Measurements from ENCODE around the gene TTC9. TPM values are rescaled to one million over a fixed set of nuclear protein-coding genes. Genes with fewer than 3 reads are reported as not detected.

TTC9 gene
- total and polyA plus RNA-seq, 4 donors, result 0.09 to 0.98 (median 0.45) TPM

DNA sequence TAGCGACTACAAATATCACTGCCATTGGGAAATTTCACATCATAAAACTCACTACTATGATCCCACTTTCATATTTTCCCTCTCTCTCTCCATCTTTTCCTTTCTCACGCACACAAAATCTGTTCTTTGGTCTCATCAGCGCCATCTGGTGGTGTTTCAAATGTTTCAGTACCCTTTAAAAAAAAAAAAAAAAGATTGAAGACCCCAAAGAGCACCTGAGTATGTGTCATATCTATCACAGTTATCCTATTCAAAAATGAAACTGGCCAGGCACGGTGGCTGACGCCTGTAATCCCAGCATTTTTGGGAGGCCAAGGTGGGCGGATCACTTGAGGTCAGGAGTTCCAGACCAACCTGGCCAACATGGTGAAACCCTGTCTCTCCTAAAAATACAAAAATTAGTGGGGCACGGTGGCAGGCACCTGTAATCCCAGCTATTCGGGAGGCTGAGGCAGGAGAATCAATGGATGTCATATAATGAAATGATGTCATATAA lies 72.4 kb downstream of the TTC9 start:
- Histone ChIP-seq H3K9me3 (ENCODE audit: control insufficient read depth in 4 of 4, low read length in 3 of 4) (no peaks in the 10 kb centered on the region), H3K4me3 (ENCODE audit: low read depth in 1 of 3, low read length in 3 of 3) (no peak overlapping the region), H3K36me3 (ENCODE audit: control insufficient read depth in 4 of 4, insufficient read depth in 3 of 4, low read depth in 1 of 4, low read length in 3 of 4) (no peaks in the 10 kb centered on the region), H3K4me1 (ENCODE audit: control insufficient read depth in 4 of 4, insufficient read depth in 4 of 4, low read length in 3 of 4) (peaks cover 1 to 21% (median 11%) of the 10 kb centered on the region in 4 donors), H3K27me3 (ENCODE audit: control insufficient read depth in 4 of 4, insufficient read depth in 4 of 4, low read length in 3 of 4) (no peaks in the 10 kb centered on the region), H3K9ac (ENCODE audit: low read depth in 1 of 2, low read length in 2 of 2) (no peak overlapping the region), H3K27ac (ENCODE audit: low read depth in 1 of 2, low read length in 2 of 2) (no peak overlapping the region)
- TF ChIP-seq REST (IDR thresholded peaks at IDR 0.05) (no peak), JUND (IDR thresholded peaks at IDR 0.05) (no peak), MAX (IDR thresholded peaks at IDR 0.05) (no peak), RXRA (IDR thresholded peaks at IDR 0.05) (peak in 1 of 2 donors; percentile 12), CTCF (IDR thresholded peaks at IDR 0.05; ENCODE audit: low read depth, low read length, missing input control) (peak; percentile 54), RAD21 (IDR thresholded peaks at IDR 0.05) (peak; percentile 83 to 85), ZBTB33 (IDR thresholded peaks at IDR 0.05) (no peak)
- WGBS, result 16% methylated on average over 8 of the region's 8 CpGs
- peak; percentile 39 for DNase-seq (ENCODE audit: low spot score)

DNA sequence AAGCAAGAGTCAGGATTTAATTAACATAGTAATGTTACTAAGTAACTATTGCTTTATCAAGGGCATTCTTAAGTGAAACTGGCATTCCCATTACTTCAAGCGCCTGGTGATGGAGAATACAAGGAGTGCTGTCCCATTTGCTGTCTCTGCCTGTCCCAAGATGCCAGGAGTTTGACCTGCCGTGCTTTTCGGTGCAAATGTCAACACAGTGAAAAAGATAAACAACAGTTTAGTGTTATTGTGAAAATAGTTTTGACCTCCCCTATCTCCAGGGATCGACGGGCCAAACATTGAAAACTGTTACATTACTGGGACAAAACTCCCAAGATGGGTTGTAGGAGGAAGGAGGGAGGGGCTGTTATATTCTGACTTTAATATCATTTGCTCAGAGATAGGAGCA lies 74.8 kb downstream of the TTC9 start:
- Histone ChIP-seq H3K36me3 (ENCODE audit: control insufficient read depth in 4 of 4, insufficient read depth in 3 of 4, low read depth in 1 of 4, low read length in 3 of 4) (no peaks in the 10 kb centered on the region), H3K9ac (ENCODE audit: low read depth in 1 of 2, low read length in 2 of 2) (no peak overlapping the region), H3K27ac (ENCODE audit: low read depth in 1 of 2, low read length in 2 of 2) (peak overlapping the region; percentile 10 to 59), H3K9me3 (ENCODE audit: control insufficient read depth in 4 of 4, low read length in 3 of 4) (no peaks in the 10 kb centered on the region), H3K27me3 (ENCODE audit: control insufficient read depth in 4 of 4, insufficient read depth in 4 of 4, low read length in 3 of 4) (no peaks in the 10 kb centered on the region), H3K4me1 (ENCODE audit: control insufficient read depth in 4 of 4, insufficient read depth in 4 of 4, low read length in 3 of 4) (peaks cover 3 to 28% (median 15%) of the 10 kb centered on the region in 4 donors), H3K4me3 (ENCODE audit: low read depth in 1 of 3, low read length in 3 of 3) (no peak overlapping the region)
- DNase-seq (ENCODE audit: low spot score), result no peak
- WGBS, result 17% methylated on average over 5 of the region's 5 CpGs
- TF ChIP-seq RAD21 (IDR thresholded peaks at IDR 0.05), result peak; percentile 45 to 52
- TF ChIP-seq JUND (IDR thresholded peaks at IDR 0.05), result peak in 1 of 2 donors; percentile 20
- TF ChIP-seq ATF3 (IDR thresholded peaks at IDR 0.05), result no peak
- peak; percentile 91 for TF ChIP-seq FOXA1 (IDR thresholded peaks at IDR 0.05)
- TF ChIP-seq FOXA2 (IDR thresholded peaks at IDR 0.05), result peak; percentile 96
- peak; percentile 59 to 68 for TF ChIP-seq HNF4A (conservative IDR thresholded peaks at IDR 0.05)
- TF ChIP-seq TAF1 (conservative IDR thresholded peaks at IDR 0.05), result no peak
- peak; percentile 5 for TF ChIP-seq ZBTB33 (IDR thresholded peaks at IDR 0.05)
- peak; percentile 34 for TF ChIP-seq NR2F2 (IDR thresholded peaks at IDR 0.05)
- peak; percentile 29 for TF ChIP-seq MAX (IDR thresholded peaks at IDR 0.05)
- no peak for TF ChIP-seq HNF4G (IDR thresholded peaks at IDR 0.05)
- no peak for TF ChIP-seq YY1 (IDR thresholded peaks at IDR 0.05)
- TF ChIP-seq SP1 (IDR thresholded peaks at IDR 0.05), result no peak
- TF ChIP-seq EGR1 (IDR thresholded peaks at IDR 0.05; ENCODE audit: low read depth in 2 of 2), result no peak
- peak; percentile 30 for TF ChIP-seq REST (IDR thresholded peaks at IDR 0.05)
- no peak for TF ChIP-seq GABPA (IDR thresholded peaks at IDR 0.05 in 1 of 2, conservative IDR thresholded peaks at IDR 0.05 in 1 of 2)
- TF ChIP-seq RXRA (IDR thresholded peaks at IDR 0.05), result peak; percentile 76 to 78

Measured in liver (tissue), 9 donors.